ENCODE results near the gene ATP6V0A1.

Gene ATP6V0A1

GRCh38 chr17:42458497-42459255, at the start of gene ATP6V0A1:
TSS of gene ATP6V0A1 (plus strand) at chr17:42458878. CDS start at chr17:42460895, 2,017 bp downstream.
- DNase-seq (ENCODE audit: low read depth in 2 of 2), result peak; percentile 82 to 91
- TF ChIP-seq, protein P1, sequence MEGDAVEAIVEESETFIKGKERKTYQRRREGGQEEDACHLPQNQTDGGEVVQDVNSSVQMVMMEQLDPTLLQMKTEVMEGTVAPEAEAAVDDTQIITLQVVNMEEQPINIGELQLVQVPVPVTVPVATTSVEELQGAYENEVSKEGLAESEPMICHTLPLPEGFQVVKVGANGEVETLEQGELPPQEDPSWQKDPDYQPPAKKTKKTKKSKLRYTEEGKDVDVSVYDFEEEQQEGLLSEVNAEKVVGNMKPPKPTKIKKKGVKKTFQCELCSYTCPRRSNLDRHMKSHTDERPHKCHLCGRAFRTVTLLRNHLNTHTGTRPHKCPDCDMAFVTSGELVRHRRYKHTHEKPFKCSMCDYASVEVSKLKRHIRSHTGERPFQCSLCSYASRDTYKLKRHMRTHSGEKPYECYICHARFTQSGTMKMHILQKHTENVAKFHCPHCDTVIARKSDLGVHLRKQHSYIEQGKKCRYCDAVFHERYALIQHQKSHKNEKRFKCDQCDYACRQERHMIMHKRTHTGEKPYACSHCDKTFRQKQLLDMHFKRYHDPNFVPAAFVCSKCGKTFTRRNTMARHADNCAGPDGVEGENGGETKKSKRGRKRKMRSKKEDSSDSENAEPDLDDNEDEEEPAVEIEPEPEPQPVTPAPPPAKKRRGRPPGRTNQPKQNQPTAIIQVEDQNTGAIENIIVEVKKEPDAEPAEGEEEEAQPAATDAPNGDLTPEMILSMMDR (IDR thresholded peaks at IDR 0.05; ENCODE audit: low read depth, low read length), result no peak
- H3K4me3 ChIP-seq (replicated peaks in 1 of 2; ENCODE audit: low read depth in 2 of 2, low read length in 2 of 2), result peak within 1 kb of the TSS; percentile 75 to 85

DNA sequence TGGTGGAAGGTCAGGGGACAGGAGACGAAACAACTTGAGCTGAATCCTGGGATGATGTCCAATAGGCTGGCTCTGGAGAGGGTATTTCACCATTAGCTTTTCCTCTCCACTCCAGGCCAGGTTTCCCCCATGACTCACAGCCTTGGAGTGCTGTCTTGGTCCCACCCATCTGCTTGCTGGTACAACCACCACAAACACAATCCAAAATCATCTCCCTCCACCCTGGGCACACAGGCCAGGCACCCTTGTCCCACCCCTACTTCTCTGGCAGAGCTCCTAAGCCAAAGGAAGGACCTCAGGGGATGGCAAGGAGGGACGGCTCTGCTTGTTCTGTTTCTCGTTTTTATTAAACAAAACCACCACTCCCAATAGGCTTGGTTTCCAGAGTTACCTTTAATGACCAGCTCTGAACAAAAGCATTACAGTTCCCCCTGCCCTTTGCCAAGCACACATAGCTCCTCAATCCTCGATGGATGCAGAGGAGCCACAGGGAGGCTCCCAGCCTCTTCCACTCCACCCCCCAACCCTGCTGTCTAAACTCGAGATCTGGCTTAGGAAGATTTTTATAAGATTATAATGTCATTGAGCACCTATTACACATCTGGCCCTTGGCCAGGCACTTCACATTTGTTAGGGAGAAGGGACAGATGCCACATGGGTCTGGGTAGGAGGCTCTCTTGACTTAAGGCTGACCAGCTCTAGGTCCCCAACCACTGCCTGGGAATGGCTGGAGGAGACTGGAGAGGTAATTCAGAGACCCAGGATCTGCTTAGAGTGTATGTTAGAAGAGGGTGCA, 49.0 kb upstream of the ATP6V0A1 start:
- no peak overlapping the region for H3K4me3 ChIP-seq (replicated peaks in 1 of 2; ENCODE audit: low read depth in 2 of 2, low read length in 2 of 2)
- DNase-seq (ENCODE audit: low read depth in 2 of 2), result peak; percentile 95
- TF ChIP-seq, protein P1 (IDR thresholded peaks at IDR 0.05; ENCODE audit: low read depth, low read length), result no peak

- H3K4me3 ChIP-seq (replicated peaks in 1 of 2; ENCODE audit: low read depth in 2 of 2, low read length in 2 of 2), result no peak overlapping the region
- TF ChIP-seq, protein P1 (IDR thresholded peaks at IDR 0.05; ENCODE audit: low read depth, low read length), result no peak
- no peak for DNase-seq (ENCODE audit: low read depth in 2 of 2)
Measured at GRCh38 chr17:42410319-42410685, 48.4 kb upstream of the ATP6V0A1 start.

GRCh38 chr17:42411361-42411760, 47.3 kb upstream of the ATP6V0A1 start:
- peak in 1 of 2 donors; percentile 49 for DNase-seq (ENCODE audit: low read depth in 2 of 2)
- TF ChIP-seq, protein P1 (IDR thresholded peaks at IDR 0.05; ENCODE audit: low read depth, low read length), result no peak
- H3K4me3 ChIP-seq (replicated peaks in 1 of 2; ENCODE audit: low read depth in 2 of 2, low read length in 2 of 2), result no peak overlapping the region

DNA sequence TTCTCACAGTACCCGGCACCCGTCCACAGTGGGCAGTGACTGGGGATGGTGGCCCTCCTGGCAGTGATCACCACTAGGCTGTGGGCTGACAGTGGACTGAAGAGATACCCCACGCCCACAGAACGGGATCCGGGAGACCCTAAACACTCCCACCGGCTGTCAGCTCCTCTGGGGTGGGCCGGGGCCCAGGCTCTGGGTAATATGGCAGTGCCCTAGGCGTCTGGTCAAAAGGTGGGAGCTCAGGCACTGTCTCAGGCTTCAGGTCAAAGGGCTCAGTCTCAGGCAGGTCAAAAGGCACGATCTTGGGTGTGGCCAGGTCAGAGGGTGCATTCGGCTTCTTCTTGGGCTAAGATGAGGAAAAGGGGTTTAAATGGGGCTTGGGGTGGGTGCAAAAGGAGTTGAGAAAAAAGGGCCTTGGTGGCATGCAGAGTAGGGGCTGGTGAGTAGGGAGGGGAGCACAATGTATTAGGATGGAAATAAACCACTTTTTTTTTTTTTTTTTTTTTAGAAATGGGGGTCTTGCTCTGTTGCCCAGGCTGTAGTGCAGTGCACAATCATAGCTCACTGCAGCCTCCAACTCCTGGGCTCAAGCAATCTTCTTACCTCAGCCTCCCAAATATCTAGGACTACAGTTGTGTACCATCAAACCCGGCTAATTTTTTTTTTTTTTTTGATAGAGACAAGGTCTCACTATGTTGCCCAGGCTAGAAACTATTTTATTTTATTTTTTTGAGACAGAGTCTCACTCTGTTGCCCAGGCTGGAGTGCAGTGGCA, 46.6 kb upstream of the ATP6V0A1 start:
- no peak overlapping the region for H3K4me3 ChIP-seq (replicated peaks in 1 of 2; ENCODE audit: low read depth in 2 of 2, low read length in 2 of 2)
- TF ChIP-seq, protein P1 (IDR thresholded peaks at IDR 0.05; ENCODE audit: low read depth, low read length), result no peak
- no peak for DNase-seq (ENCODE audit: low read depth in 2 of 2)

GRCh38 chr17:42413464-42414040, 45.1 kb upstream of the ATP6V0A1 start:
- H3K4me3 ChIP-seq (replicated peaks in 1 of 2; ENCODE audit: low read depth in 2 of 2, low read length in 2 of 2), result no peak overlapping the region
- TF ChIP-seq, protein P1 (IDR thresholded peaks at IDR 0.05; ENCODE audit: low read depth, low read length), result no peak
- peak; percentile 33 to 63 for DNase-seq (ENCODE audit: low read depth in 2 of 2)

Measured in cardiac fibroblast (primary cell).